Astrocyte (in vitro differentiated cells and primary cell): ENCODE data around the gene PTPRO. TPM values are rescaled to one million over a fixed set of nuclear protein-coding genes. Genes with fewer than 3 reads are reported as not detected.

Source experiments
- DNase-seq: peaks from one replicate; pipeline ENCODE4 v3.0.0-alpha.2; 2010; ENCODE audit warnings: low read depth
- FAIRE-seq: peaks from 2 replicates; lab custom pipeline; 2011; peaks lifted over from hg19 to GRCh38; lab: Jason Lieb, UNC
- H2AFZ ChIP-seq: 2 replicates; pipeline ENCODE4 v1.6.0; 2012; ENCODE audit warnings: low read depth, low read length, inconsistent platforms
- H3K27ac ChIP-seq: 2 replicates; pipeline ENCODE4 v1.5.1; 2011; ENCODE audit warnings: low read depth, low read length, inconsistent platforms
- H3K27me3 ChIP-seq: 2 replicates; pipeline ENCODE4 v1.6.0; 2011; ENCODE audit warnings: low read length, inconsistent platforms; ENCODE audit not compliant: insufficient read depth
- H3K36me3 ChIP-seq: 2 replicates; pipeline ENCODE4 v1.5.1; 2011; ENCODE audit warnings: low read length, inconsistent platforms; ENCODE audit not compliant: insufficient read depth
- H3K4me1 ChIP-seq: 2 replicates; pipeline ENCODE4 v1.5.1; 2011; ENCODE audit warnings: low read length, inconsistent platforms; ENCODE audit not compliant: insufficient read depth
- H3K4me2 ChIP-seq: 2 replicates; pipeline ENCODE4 v1.6.0; 2012; ENCODE audit warnings: low read length, inconsistent platforms
- H3K4me3 ChIP-seq: 2 replicates; pipeline ENCODE4 v1.5.1; 2011; ENCODE audit warnings: low read depth, mild to moderate bottlenecking, low read length, inconsistent platforms; ENCODE audit not compliant: insufficient read depth
- H3K79me2 ChIP-seq: 2 replicates; pipeline ENCODE4 v1.6.0; 2012; ENCODE audit warnings: mild to moderate bottlenecking, low read length, inconsistent platforms; ENCODE audit not compliant: insufficient read depth
- H3K9ac ChIP-seq: 2 replicates; pipeline ENCODE4 v1.6.0; 2012; ENCODE audit warnings: mild to moderate bottlenecking, low read length, inconsistent platforms
- H3K9me3 ChIP-seq: 2 replicates; pipeline ENCODE4 v1.5.1; 2012; ENCODE audit warnings: low read depth, mild to moderate bottlenecking, low read length, inconsistent platforms; ENCODE audit not compliant: insufficient read depth
- H4K20me1 ChIP-seq: 2 replicates; pipeline ENCODE4 v1.6.0; 2012; ENCODE audit warnings: low read length, inconsistent platforms; ENCODE audit not compliant: insufficient read depth
- H3K27ac Mint-ChIP-seq: one replicate; pipeline ENCODE4 v1.8.0; 2021; ENCODE audit warnings: mild to moderate bottlenecking, mixed read lengths; ENCODE audit not compliant: unreplicated experiment
- H3K27me3 Mint-ChIP-seq: one replicate; pipeline ENCODE4 v1.8.0; 2021; ENCODE audit warnings: low read depth, mixed read lengths; ENCODE audit not compliant: unreplicated experiment
- H3K36me3 Mint-ChIP-seq: one replicate; pipeline ENCODE4 v1.8.0; 2021; ENCODE audit warnings: low read depth, mixed read lengths; ENCODE audit not compliant: unreplicated experiment
- H3K4me1 Mint-ChIP-seq: one replicate; pipeline ENCODE4 v1.8.0; 2021; ENCODE audit warnings: low read depth, mixed read lengths; ENCODE audit not compliant: unreplicated experiment
- H3K4me3 Mint-ChIP-seq: one replicate; pipeline ENCODE4 v1.8.0; 2021; ENCODE audit warnings: mild to moderate bottlenecking, moderate library complexity, mixed read lengths; ENCODE audit not compliant: unreplicated experiment
- H3K9me3 Mint-ChIP-seq: one replicate; pipeline ENCODE4 v1.8.0; 2021; ENCODE audit warnings: mild to moderate bottlenecking, mixed read lengths; ENCODE audit not compliant: unreplicated experiment
- EZH2 ChIP-seq: IDR thresholded peaks from 2 replicates; pipeline ENCODE4 v1.6.1; 2012; ENCODE audit warnings: mild to moderate bottlenecking, low read length, inconsistent platforms; ENCODE audit not compliant: insufficient read depth
- total RNA-seq: library from RNA; stranded (reverse); gene quantifications from 2 replicates; pipeline ENCODE4 v1.2.1, GENCODE V29; 2021
- TF ChIP-seq, protein P1 (sequence below): IDR thresholded peaks from 2 replicates; pipeline ENCODE4 v1.5.1; 2011; ENCODE audit warnings: low read depth, mild to moderate bottlenecking, inconsistent platforms, low read length, moderate library complexity; ENCODE audit not compliant: insufficient read depth

The PTPRO gene
- total RNA-seq, 1 donor from 2014 or later = 0.39 TPM

- Histone ChIP-seq H3K27me3 (no peaks in the 10 kb centered on the region), H3K4me3 (no peak overlapping the region), H2AFZ (no peak overlapping the region), H3K79me2 (no peaks in the 10 kb centered on the region), H4K20me1 (no peaks in the 10 kb centered on the region), H3K9ac (no peak overlapping the region), H3K27ac (no peak overlapping the region), H3K36me3 (no peaks in the 10 kb centered on the region), H3K4me1 (no peaks in the 10 kb centered on the region), H3K9me3 (no peaks in the 10 kb centered on the region), H3K4me2 (no peak overlapping the region)
- Mint-ChIP-seq H3K4me1 (no peaks in the 10 kb centered on the region), H3K4me3 (no peak overlapping the region), H3K36me3 (no peaks in the 10 kb centered on the region), H3K27ac (no peak overlapping the region), H3K9me3 (no peaks in the 10 kb centered on the region), H3K27me3 (peaks cover 3% of the 10 kb centered on the region)
- DNase-seq (no peak), FAIRE-seq (no peak)
- TF ChIP-seq, protein P1, sequence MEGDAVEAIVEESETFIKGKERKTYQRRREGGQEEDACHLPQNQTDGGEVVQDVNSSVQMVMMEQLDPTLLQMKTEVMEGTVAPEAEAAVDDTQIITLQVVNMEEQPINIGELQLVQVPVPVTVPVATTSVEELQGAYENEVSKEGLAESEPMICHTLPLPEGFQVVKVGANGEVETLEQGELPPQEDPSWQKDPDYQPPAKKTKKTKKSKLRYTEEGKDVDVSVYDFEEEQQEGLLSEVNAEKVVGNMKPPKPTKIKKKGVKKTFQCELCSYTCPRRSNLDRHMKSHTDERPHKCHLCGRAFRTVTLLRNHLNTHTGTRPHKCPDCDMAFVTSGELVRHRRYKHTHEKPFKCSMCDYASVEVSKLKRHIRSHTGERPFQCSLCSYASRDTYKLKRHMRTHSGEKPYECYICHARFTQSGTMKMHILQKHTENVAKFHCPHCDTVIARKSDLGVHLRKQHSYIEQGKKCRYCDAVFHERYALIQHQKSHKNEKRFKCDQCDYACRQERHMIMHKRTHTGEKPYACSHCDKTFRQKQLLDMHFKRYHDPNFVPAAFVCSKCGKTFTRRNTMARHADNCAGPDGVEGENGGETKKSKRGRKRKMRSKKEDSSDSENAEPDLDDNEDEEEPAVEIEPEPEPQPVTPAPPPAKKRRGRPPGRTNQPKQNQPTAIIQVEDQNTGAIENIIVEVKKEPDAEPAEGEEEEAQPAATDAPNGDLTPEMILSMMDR = no peak
- TF ChIP-seq EZH2 = no peak
Observed at GRCh38 chr12:15350643-15351042, 28.3 kb downstream of the PTPRO start.

DNA sequence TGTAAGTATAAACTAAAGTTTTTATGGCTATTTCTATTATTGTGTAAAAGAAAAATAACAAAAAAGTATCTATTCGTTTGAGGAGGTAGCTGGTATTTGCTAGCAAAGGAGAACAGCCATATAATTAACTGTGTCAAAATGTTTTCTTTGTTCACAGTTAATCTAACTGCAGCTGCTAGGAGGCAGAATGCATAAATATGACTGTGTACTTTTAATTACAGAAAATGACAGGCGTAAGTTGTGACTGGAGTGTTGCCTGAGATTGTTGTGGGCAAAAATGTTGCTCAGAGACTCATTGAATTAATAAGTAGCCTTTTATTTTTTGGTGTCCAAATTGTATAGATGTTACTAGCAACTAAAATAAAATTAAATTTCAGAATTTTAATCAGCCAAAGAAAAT lies 33.5 kb downstream of the PTPRO start:
- Histone ChIP-seq H3K4me2 (no peak overlapping the region), H3K79me2 (no peaks in the 10 kb centered on the region), H3K27ac (no peak overlapping the region), H3K4me1 (no peaks in the 10 kb centered on the region), H4K20me1 (no peaks in the 10 kb centered on the region), H2AFZ (no peak overlapping the region), H3K27me3 (no peaks in the 10 kb centered on the region), H3K36me3 (no peaks in the 10 kb centered on the region), H3K9me3 (no peaks in the 10 kb centered on the region), H3K4me3 (no peak overlapping the region), H3K9ac (no peak overlapping the region)
- Mint-ChIP-seq H3K4me1 (no peaks in the 10 kb centered on the region), H3K36me3 (no peaks in the 10 kb centered on the region), H3K9me3 (no peaks in the 10 kb centered on the region), H3K27me3 (no peaks in the 10 kb centered on the region), H3K4me3 (no peak overlapping the region), H3K27ac (no peak overlapping the region)
- FAIRE-seq (no peak), DNase-seq (no peak)
- TF ChIP-seq EZH2 = no peak
- TF ChIP-seq, protein P1 = no peak

GRCh38 chr12:15356951-15357364 lies 34.6 kb downstream of the PTPRO start:
- no peaks in the 10 kb centered on the region for H3K79me2 ChIP-seq
- FAIRE-seq = no peak
- H3K36me3 ChIP-seq = no peaks in the 10 kb centered on the region
- no peak overlapping the region for H3K4me2 ChIP-seq
- no peaks in the 10 kb centered on the region for H3K4me1 Mint-ChIP-seq
- H3K9me3 Mint-ChIP-seq = no peaks in the 10 kb centered on the region
- DNase-seq = no peak
- no peak overlapping the region for H3K27ac ChIP-seq
- no peak overlapping the region for H3K27ac Mint-ChIP-seq
- no peaks in the 10 kb centered on the region for H3K4me1 ChIP-seq
- H3K9ac ChIP-seq = no peak overlapping the region
- no peak for TF ChIP-seq EZH2
- TF ChIP-seq, protein P1 = no peak
- H3K36me3 Mint-ChIP-seq = no peaks in the 10 kb centered on the region
- H3K4me3 ChIP-seq = no peak overlapping the region
- H4K20me1 ChIP-seq = no peaks in the 10 kb centered on the region
- no peak overlapping the region for H2AFZ ChIP-seq
- no peaks in the 10 kb centered on the region for H3K9me3 ChIP-seq
- no peak overlapping the region for H3K4me3 Mint-ChIP-seq
- no peaks in the 10 kb centered on the region for H3K27me3 ChIP-seq
- H3K27me3 Mint-ChIP-seq = no peaks in the 10 kb centered on the region
